HL-60 (cell line): Measurements from ENCODE around the gene ZNF454.

Experiments used
- POLR2AphosphoS5 ChIP-seq: IDR thresholded peaks from 2 replicates; pipeline ENCODE4 v1.6.1; 2012; ENCODE audit warnings: low read depth
- TF ChIP-seq, protein P1 (sequence below): IDR thresholded peaks from 2 replicates; pipeline ENCODE4 v1.6.1; 2012; ENCODE audit warnings: low read depth; ENCODE audit not compliant: insufficient replicate concordance
- TF ChIP-seq, protein P2 (sequence below): IDR thresholded peaks from one replicate; pipeline ENCODE4 v1.5.1; 2011; ENCODE audit warnings: low read length, control low read depth, inconsistent platforms; ENCODE audit not compliant: insufficient read depth

DNA sequence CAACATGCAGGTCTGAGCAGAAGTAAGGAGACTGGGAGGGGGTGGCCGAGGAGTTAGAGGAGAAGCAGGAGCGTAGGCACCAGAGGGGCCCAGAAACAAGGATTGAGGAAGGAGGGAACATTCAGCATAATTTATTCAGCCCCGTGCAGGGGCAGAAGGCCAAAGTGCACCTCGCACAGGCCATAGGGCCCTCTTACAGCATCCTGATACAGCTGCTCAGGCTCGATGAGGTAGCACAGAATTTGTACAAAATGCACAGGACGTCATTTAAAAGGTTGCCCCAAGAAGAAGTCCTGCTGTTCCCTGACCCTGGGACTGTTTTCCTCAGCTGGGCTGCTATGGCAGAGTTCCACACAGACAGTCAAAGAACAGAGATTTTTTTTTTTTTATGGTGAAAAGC lies 56.2 kb downstream of the ZNF454 start:
- TF ChIP-seq, protein P1, sequence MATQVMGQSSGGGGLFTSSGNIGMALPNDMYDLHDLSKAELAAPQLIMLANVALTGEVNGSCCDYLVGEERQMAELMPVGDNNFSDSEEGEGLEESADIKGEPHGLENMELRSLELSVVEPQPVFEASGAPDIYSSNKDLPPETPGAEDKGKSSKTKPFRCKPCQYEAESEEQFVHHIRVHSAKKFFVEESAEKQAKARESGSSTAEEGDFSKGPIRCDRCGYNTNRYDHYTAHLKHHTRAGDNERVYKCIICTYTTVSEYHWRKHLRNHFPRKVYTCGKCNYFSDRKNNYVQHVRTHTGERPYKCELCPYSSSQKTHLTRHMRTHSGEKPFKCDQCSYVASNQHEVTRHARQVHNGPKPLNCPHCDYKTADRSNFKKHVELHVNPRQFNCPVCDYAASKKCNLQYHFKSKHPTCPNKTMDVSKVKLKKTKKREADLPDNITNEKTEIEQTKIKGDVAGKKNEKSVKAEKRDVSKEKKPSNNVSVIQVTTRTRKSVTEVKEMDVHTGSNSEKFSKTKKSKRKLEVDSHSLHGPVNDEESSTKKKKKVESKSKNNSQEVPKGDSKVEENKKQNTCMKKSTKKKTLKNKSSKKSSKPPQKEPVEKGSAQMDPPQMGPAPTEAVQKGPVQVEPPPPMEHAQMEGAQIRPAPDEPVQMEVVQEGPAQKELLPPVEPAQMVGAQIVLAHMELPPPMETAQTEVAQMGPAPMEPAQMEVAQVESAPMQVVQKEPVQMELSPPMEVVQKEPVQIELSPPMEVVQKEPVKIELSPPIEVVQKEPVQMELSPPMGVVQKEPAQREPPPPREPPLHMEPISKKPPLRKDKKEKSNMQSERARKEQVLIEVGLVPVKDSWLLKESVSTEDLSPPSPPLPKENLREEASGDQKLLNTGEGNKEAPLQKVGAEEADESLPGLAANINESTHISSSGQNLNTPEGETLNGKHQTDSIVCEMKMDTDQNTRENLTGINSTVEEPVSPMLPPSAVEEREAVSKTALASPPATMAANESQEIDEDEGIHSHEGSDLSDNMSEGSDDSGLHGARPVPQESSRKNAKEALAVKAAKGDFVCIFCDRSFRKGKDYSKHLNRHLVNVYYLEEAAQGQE, result no peak
- TF ChIP-seq, protein P2, sequence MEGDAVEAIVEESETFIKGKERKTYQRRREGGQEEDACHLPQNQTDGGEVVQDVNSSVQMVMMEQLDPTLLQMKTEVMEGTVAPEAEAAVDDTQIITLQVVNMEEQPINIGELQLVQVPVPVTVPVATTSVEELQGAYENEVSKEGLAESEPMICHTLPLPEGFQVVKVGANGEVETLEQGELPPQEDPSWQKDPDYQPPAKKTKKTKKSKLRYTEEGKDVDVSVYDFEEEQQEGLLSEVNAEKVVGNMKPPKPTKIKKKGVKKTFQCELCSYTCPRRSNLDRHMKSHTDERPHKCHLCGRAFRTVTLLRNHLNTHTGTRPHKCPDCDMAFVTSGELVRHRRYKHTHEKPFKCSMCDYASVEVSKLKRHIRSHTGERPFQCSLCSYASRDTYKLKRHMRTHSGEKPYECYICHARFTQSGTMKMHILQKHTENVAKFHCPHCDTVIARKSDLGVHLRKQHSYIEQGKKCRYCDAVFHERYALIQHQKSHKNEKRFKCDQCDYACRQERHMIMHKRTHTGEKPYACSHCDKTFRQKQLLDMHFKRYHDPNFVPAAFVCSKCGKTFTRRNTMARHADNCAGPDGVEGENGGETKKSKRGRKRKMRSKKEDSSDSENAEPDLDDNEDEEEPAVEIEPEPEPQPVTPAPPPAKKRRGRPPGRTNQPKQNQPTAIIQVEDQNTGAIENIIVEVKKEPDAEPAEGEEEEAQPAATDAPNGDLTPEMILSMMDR, result no peak
- no peak for TF ChIP-seq POLR2AphosphoS5
